H9 (cell line): Measurements from ENCODE around the gene ARID2. TPM values are rescaled to one million over a fixed set of nuclear protein-coding genes. Genes with fewer than 3 reads are reported as not detected.

Experiments
- DNase-seq: peaks from one replicate; pipeline ENCODE4 v3.0.0-alpha.2; 2017
- H2AFZ ChIP-seq: one replicate; pipeline ENCODE4 v1.6.1; 2013; ENCODE audit warnings: mild to moderate bottlenecking, low read length, control low read depth, moderate library complexity
- H2AK5ac ChIP-seq: 2 replicates; pipeline ENCODE4 v1.6.1; 2013; ENCODE audit warnings: low read length, control low read depth, mixed read lengths; ENCODE audit not compliant: insufficient read length
- H2BK120ac ChIP-seq: one replicate; pipeline ENCODE4 v1.6.1; 2013; ENCODE audit warnings: low read depth, mild to moderate bottlenecking, low read length, control low read depth, inconsistent platforms; ENCODE audit not compliant: poor library complexity, severe bottlenecking
- H2BK12ac ChIP-seq: 2 replicates; pipeline ENCODE4 v1.6.1; 2013; ENCODE audit warnings: low read length, control low read depth, mixed read lengths, low read depth; ENCODE audit not compliant: insufficient read length
- H2BK15ac ChIP-seq: 2 replicates; pipeline ENCODE4 v1.6.1; 2013; ENCODE audit warnings: low read depth, low read length, control low read depth
- H2BK20ac ChIP-seq: one replicate; pipeline ENCODE4 v1.6.1; 2013; ENCODE audit warnings: low read depth, mild to moderate bottlenecking, low read length, control low read depth, inconsistent platforms; ENCODE audit not compliant: poor library complexity, severe bottlenecking
- H2BK5ac ChIP-seq: 2 replicates; pipeline ENCODE4 v1.6.1; 2013; ENCODE audit warnings: low read length, control low read depth, mixed read lengths; ENCODE audit not compliant: insufficient read length
- H3K14ac ChIP-seq: 2 replicates; pipeline ENCODE4 v1.6.1; 2013; ENCODE audit warnings: low read length, control low read depth; ENCODE audit not compliant: insufficient read depth
- H3K18ac ChIP-seq: 2 replicates; pipeline ENCODE4 v1.6.1; 2013; ENCODE audit warnings: low read depth, mild to moderate bottlenecking, mixed read lengths, low read length, control low read depth; ENCODE audit not compliant: insufficient read length
- H3K23ac ChIP-seq: 2 replicates; pipeline ENCODE4 v1.6.1; 2013; ENCODE audit warnings: low read length, control low read depth, mixed read lengths, low read depth; ENCODE audit not compliant: insufficient read length
- H3K23me2 ChIP-seq: 2 replicates; pipeline ENCODE4 v1.6.1; 2013; ENCODE audit warnings: low read depth, mild to moderate bottlenecking, mixed read lengths, low read length, control low read depth; ENCODE audit not compliant: insufficient read length, poor library complexity, severe bottlenecking
- H3K27ac ChIP-seq: 2 replicates; pipeline ENCODE4 v1.5.1; 2013; ENCODE audit warnings: low read length, control low read depth, mixed read lengths, low read depth; ENCODE audit not compliant: insufficient read length
- H3K27me3 ChIP-seq: 2 replicates; pipeline ENCODE4 v1.6.1; 2013; ENCODE audit warnings: low read length, control low read depth, inconsistent platforms; ENCODE audit not compliant: insufficient read depth
- H3K4ac ChIP-seq: 2 replicates; pipeline ENCODE4 v1.6.1; 2013; ENCODE audit warnings: low read depth, mild to moderate bottlenecking, control low read depth, inconsistent platforms, low read length, moderate library complexity
- H3K4me1 ChIP-seq: 2 replicates; pipeline ENCODE4 v1.6.1; 2013; ENCODE audit warnings: low read length, control low read depth, inconsistent platforms; ENCODE audit not compliant: insufficient read depth
- H3K4me2 ChIP-seq: 2 replicates; pipeline ENCODE4 v1.6.1; 2013; ENCODE audit warnings: low read length, control low read depth, mixed read lengths; ENCODE audit not compliant: insufficient read length, insufficient read depth
- H3K56ac ChIP-seq: 2 replicates; pipeline ENCODE4 v1.6.1; 2013; ENCODE audit warnings: low read depth, mild to moderate bottlenecking, mixed read lengths, low read length, control low read depth; ENCODE audit not compliant: insufficient read length
- H3K79me1 ChIP-seq: 2 replicates; pipeline ENCODE4 v1.6.1; 2013; ENCODE audit warnings: low read depth, mild to moderate bottlenecking, moderate library complexity, low read length, control low read depth, inconsistent platforms; ENCODE audit not compliant: insufficient read depth, poor library complexity, severe bottlenecking
- H3K79me2 ChIP-seq: 2 replicates; pipeline ENCODE4 v1.6.1; 2013; ENCODE audit warnings: low read length, control low read depth, inconsistent platforms; ENCODE audit not compliant: insufficient read depth
- H3K9ac ChIP-seq: 2 replicates; pipeline ENCODE4 v1.6.1; 2013; ENCODE audit warnings: low read length, control low read depth, mixed read lengths; ENCODE audit not compliant: insufficient read length; ENCODE audit errors: extremely low read depth
- H3K9me3 ChIP-seq: one replicate; pipeline ENCODE4 v1.6.1; 2013; ENCODE audit warnings: low read depth, low read length, inconsistent platforms; ENCODE audit not compliant: control insufficient read depth
- H3T11ph ChIP-seq: one replicate; pipeline ENCODE4 v1.6.1; 2013; ENCODE audit warnings: mild to moderate bottlenecking, low read length, control low read depth, inconsistent platforms
- H4K20me1 ChIP-seq: one replicate; pipeline ENCODE4 v1.6.1; 2013; ENCODE audit not compliant: control insufficient read depth, insufficient read length, insufficient read depth
- H4K5ac ChIP-seq: 2 replicates; pipeline ENCODE4 v1.6.1; 2013; ENCODE audit warnings: low read depth, mild to moderate bottlenecking, mixed read lengths, low read length, control low read depth; ENCODE audit not compliant: insufficient read length
- H4K8ac ChIP-seq: replicated peaks from 2 replicates; pipeline ENCODE4 v1.6.1; 2013; ENCODE audit warnings: low read length, control low read depth, mixed read lengths, low read depth; ENCODE audit not compliant: insufficient read length
- H4K91ac ChIP-seq: 2 replicates; pipeline ENCODE4 v1.6.1; 2013; ENCODE audit warnings: low read depth, mild to moderate bottlenecking, moderate library complexity, mixed read lengths, low read length, control low read depth; ENCODE audit not compliant: insufficient read length
- H3K27ac Mint-ChIP-seq, 3 experiments: 2 replicates in 2 of 3; 3 replicates in 1 of 3; pipeline ENCODE4 v1.8.0; 2020 to 2021; ENCODE audit warnings: mixed read lengths in 3 of 3, mild to moderate bottlenecking in 1 of 3, moderate library complexity in 1 of 3
- H3K27me3 Mint-ChIP-seq: 2 replicates; pipeline ENCODE4 v1.8.0; 2021; ENCODE audit warnings: low read depth, mild to moderate bottlenecking, moderate library complexity, mixed read lengths
- H3K36me3 Mint-ChIP-seq, 3 experiments: 2 replicates in 2 of 3; 3 replicates in 1 of 3; pipeline ENCODE4 v1.8.0; 2020 to 2021; ENCODE audit warnings: low read depth in 3 of 3, mixed read lengths in 3 of 3; ENCODE audit not compliant: insufficient read depth in 1 of 3
- H3K4me1 Mint-ChIP-seq, 2 experiments: 2 replicates each; pipeline ENCODE4 v1.8.0; 2020; ENCODE audit warnings: mixed read lengths in 2 of 2
- H3K4me3 Mint-ChIP-seq, 2 experiments: 2 replicates in 1 of 2; 3 replicates in 1 of 2; pipeline ENCODE4 v1.8.0; 2020 to 2021; ENCODE audit warnings: mild to moderate bottlenecking in 2 of 2, mixed read lengths in 2 of 2, moderate library complexity in 1 of 2
- H3K9me3 Mint-ChIP-seq, 2 experiments: 2 replicates in 1 of 2; 3 replicates in 1 of 2; pipeline ENCODE4 v1.8.0; 2020; ENCODE audit warnings: mild to moderate bottlenecking in 2 of 2, mixed read lengths in 2 of 2, moderate library complexity in 1 of 2
- CTCF ChIP-seq: fragments of 200-600 bp; sonication (generic); conservative IDR thresholded peaks from 3 replicates; pipeline ENCODE4 v1.8.0; 2021; ENCODE audit warnings: antibody characterized with exemption, mild to moderate bottlenecking
- WGBS: extraction: QIAGEN DNeasy Blood & Tissue Kit; methylation state at CpG from one replicate; pipeline ENCODE4 v1.1.7; 2013; ENCODE audit warnings: missing lambda C conversion rate, low lambda C conversion rate, mixed read lengths; ENCODE audit not compliant: insufficient read length; ENCODE audit errors: extremely low coverage; 5-methylcytosine and 5-hydroxymethylcytosine counted together
- total RNA-seq: library from RNA; stranded (reverse); gene quantifications from 2 replicates; pipeline ENCODE4 v1.2.1, GENCODE V29; 2021

Gene ARID2
- total RNA-seq, 1 experiment from 2014 or later = 63.8 TPM

DNA sequence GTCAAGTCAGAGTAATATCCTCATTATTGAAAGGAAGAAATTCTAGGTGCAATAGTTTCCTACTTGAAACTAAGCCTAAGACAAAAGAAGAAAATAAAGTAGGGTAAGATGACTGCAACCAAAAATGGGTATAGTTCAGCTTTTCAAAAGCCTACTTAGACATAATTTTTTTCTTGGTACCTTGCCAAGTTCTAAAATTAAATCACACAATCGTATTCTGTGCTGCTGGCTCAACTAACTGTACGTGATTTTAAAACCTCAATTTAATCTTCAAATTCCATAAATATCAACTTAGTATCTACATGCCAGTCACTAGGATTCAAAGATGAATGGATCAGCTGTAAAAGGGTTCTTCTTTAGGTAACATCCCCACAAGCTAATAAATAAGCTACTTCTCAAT is 204.0 kb downstream of the ARID2 start:
- no peaks in the 10 kb centered on the region for H3K9me3 Mint-ChIP-seq
- H3K27ac ChIP-seq = no peak overlapping the region
- no peak for DNase-seq

More for the DNA sequence above, 204.0 kb downstream of the ARID2 start:
- H3T11ph ChIP-seq = no peak overlapping the region
- H2BK120ac ChIP-seq = no peak overlapping the region
- H3K27me3 Mint-ChIP-seq = no peaks in the 10 kb centered on the region
- no peak overlapping the region for H3K9ac ChIP-seq
- no peak overlapping the region for H3K27ac Mint-ChIP-seq
- no peaks in the 10 kb centered on the region for H3K23me2 ChIP-seq
- H3K79me2 ChIP-seq = no peaks in the 10 kb centered on the region
- H4K20me1 ChIP-seq = no peaks in the 10 kb centered on the region
- H3K36me3 Mint-ChIP-seq = peaks cover 9 to 24% (median 23%) of the 10 kb centered on the region in 3 experiments; a peak in 6 of 7 replicates
- no peaks in the 10 kb centered on the region for H3K4me1 ChIP-seq
- H3K23ac ChIP-seq = no peak overlapping the region
- H2BK20ac ChIP-seq = no peak overlapping the region
- H3K4me1 Mint-ChIP-seq = no peaks in the 10 kb centered on the region
- no peak overlapping the region for H2AK5ac ChIP-seq
- no peaks in the 10 kb centered on the region for H3K79me1 ChIP-seq
- TF ChIP-seq CTCF = no peak
- no peak overlapping the region for H2BK12ac ChIP-seq
- H3K18ac ChIP-seq = no peak overlapping the region
- H2AFZ ChIP-seq = no peak overlapping the region
- no peak overlapping the region for H2BK5ac ChIP-seq
- H3K14ac ChIP-seq = no peak overlapping the region
- no peak overlapping the region for H3K4me2 ChIP-seq
- H4K8ac ChIP-seq = no peak overlapping the region
- no peak overlapping the region for H4K91ac ChIP-seq
- no peaks in the 10 kb centered on the region for H3K9me3 ChIP-seq
- no peak overlapping the region for H4K5ac ChIP-seq
- no peak overlapping the region for H2BK15ac ChIP-seq
- H3K27me3 ChIP-seq = no peaks in the 10 kb centered on the region
- H3K56ac ChIP-seq = no peak overlapping the region
- no peak overlapping the region for H3K4ac ChIP-seq
- no peak overlapping the region for H3K4me3 Mint-ChIP-seq
- WGBS = 100% methylated on average over 1 of the region's 2 CpGs
